ENCODE results near the gene ATP11B. TPM values are rescaled to one million over a fixed set of nuclear protein-coding genes. Genes with fewer than 3 reads are reported as not detected.
A peak's percentile ranks its signal among the peaks of the same experiment; 100 is the strongest.

ATP11B gene
- total and polyA plus RNA-seq, 10 of the 15 experiments (the other 5 are each of a cell fraction or from before 2014, with no cell fraction given), result 10.3 to 66.9 (median 36.7) TPM

DNA sequence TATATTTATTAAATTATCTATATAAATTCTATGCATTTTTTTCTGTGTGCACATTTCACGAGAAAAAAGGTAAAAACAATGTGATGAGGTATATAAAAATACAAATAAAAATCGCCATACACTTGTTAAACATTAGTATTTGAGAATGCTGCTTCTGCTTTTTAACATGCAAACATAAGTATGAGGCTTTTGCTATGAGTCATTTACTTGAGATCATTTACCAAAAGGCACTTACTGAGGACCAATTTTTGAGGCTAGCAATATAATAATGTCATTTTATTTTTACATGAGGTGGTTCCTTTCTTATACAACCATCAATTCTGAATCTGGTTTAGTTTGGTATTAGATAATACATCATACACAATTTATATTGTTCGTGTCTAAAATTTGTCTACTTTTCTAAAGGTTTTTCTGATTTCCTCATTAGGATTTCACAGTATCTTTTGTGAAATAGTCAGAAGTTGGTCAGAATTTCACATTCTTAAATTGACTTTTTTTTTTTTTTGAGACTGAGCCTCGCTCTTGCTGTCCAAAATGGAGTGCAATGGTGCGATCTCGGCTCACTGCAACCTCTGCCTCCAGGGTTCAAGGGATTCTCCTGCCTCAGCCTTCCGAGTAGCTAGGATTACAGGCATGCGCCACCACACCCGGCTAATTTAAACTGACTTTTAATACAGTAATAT is 161.4 kb downstream of the ATP11B start:
- no peaks in the 10 kb centered on the region for H3K9me3 ChIP-seq (replicated peaks; ENCODE audit: control insufficient read depth, insufficient read depth, low read length)
- ChIA-PET CTCF (interaction anchor here (0.9 to 1.3 kb wide), 3 partner anchors 8 to 44 kb away, joined by 3 to 4 read pairs (median 3); no protein-coding TSS in a partner anchor), SMC1A (ENCODE audit: uncharacterized antibody, unreplicated experiment) (interaction anchor here (1.0 to 2.2 kb wide), 9 partner anchors 10 to 144 kb away, joined by 3 to 10 read pairs (median 5); no protein-coding TSS in a partner anchor), POLR2A (no interaction called here), RAD21 (ENCODE audit: unreplicated experiment) (interaction anchor here (1.2 kb wide), 1 partner anchor 241 kb away, joined by 3 read pairs; no protein-coding TSS in a partner anchor)
- no peak overlapping the region for H2AFZ ChIP-seq (ENCODE audit: control insufficient read depth, low read depth, low read length)
- no peaks in the 10 kb centered on the region for H3K79me2 ChIP-seq (ENCODE audit: control insufficient read depth, insufficient read depth, low read length)
- no peak overlapping the region for H3K4me3 ChIP-seq
- no peaks in the 10 kb centered on the region; the same call in 1 of the 2 replicates for H3K4me1 ChIP-seq (ENCODE audit: control insufficient read depth, insufficient read depth, low read length)
- no peaks in the 10 kb centered on the region for H4K20me1 ChIP-seq (ENCODE audit: control insufficient read depth, insufficient read depth)
- peaks cover 0 to 5% of the 10 kb centered on the region in 2 experiments; a peak in 2 of 4 replicates for H3K36me3 ChIP-seq (ENCODE audit: control insufficient read depth in 2 of 2, insufficient read depth in 2 of 2, low read length in 1 of 2)
- H3K9ac ChIP-seq (ENCODE audit: control insufficient read depth, insufficient read depth, low read length), result no peak overlapping the region
- intact Hi-C loops (cut with micrococcal nuclease; ENCODE audit: unreplicated experiment) (no loop called here), in situ Hi-C loops (cut with MboI) (no loop called here)
- no TSS peak for BruUV-seq (replicated peaks)
- H3K27ac ChIP-seq (ENCODE audit: control insufficient read depth, insufficient read depth), result no peak overlapping the region
- no peak overlapping the region for H3K4me2 ChIP-seq (ENCODE audit: control insufficient read depth, insufficient read depth)
- H3K27me3 ChIP-seq (replicated peaks in 1 of 2; ENCODE audit: control insufficient read depth in 2 of 2, insufficient read depth in 2 of 2, low read length in 1 of 2), result no peaks in the 10 kb centered on the region
- WGBS (ENCODE audit: insufficient coverage, insufficient replicate concordance, low lambda C conversion rate, missing lambda C conversion rate), result 63% methylated on average over 9 of the region's 9 CpGs
- FAIRE-seq (no peak), ATAC-seq (peak; percentile 92), DNase-seq (ENCODE audit: low read depth, low spot score) (no peak)
- no peak for TF ChIP-seq CEBPB (IDR thresholded peaks at IDR 0.05; ENCODE audit: borderline replicate concordance in 1 of 2, low read depth in 2 of 2, low read length in 2 of 2)
- TF ChIP-seq TCF3 (IDR thresholded peaks at IDR 0.05; ENCODE audit: borderline replicate concordance, insufficient read depth, low read depth, low read length), result no peak
- no peak for TF ChIP-seq KAT2A (conservative IDR thresholded peaks at IDR 0.05; ENCODE audit: control insufficient read depth, low read depth, low read length)
- TF ChIP-seq, protein P1, sequence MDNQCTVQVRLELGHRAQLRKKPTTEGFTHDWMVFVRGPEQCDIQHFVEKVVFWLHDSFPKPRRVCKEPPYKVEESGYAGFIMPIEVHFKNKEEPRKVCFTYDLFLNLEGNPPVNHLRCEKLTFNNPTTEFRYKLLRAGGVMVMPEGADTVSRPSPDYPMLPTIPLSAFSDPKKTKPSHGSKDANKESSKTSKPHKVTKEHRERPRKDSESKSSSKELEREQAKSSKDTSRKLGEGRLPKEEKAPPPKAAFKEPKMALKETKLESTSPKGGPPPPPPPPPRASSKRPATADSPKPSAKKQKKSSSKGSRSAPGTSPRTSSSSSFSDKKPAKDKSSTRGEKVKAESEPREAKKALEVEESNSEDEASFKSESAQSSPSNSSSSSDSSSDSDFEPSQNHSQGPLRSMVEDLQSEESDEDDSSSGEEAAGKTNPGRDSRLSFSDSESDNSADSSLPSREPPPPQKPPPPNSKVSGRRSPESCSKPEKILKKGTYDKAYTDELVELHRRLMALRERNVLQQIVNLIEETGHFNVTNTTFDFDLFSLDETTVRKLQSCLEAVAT (IDR thresholded peaks at IDR 0.05), result no peak
- TF ChIP-seq RB1 (IDR thresholded peaks at IDR 0.05; ENCODE audit: borderline replicate concordance), result no peak
- TF ChIP-seq MEF2B (IDR thresholded peaks at IDR 0.05; ENCODE audit: partially characterized antibody, poor library complexity, severe bottlenecking), result peak; percentile 42
- no peak for TF ChIP-seq POLR2AphosphoS5 (IDR thresholded peaks at IDR 0.05; ENCODE audit: low read length)
- TF ChIP-seq, protein P2, sequence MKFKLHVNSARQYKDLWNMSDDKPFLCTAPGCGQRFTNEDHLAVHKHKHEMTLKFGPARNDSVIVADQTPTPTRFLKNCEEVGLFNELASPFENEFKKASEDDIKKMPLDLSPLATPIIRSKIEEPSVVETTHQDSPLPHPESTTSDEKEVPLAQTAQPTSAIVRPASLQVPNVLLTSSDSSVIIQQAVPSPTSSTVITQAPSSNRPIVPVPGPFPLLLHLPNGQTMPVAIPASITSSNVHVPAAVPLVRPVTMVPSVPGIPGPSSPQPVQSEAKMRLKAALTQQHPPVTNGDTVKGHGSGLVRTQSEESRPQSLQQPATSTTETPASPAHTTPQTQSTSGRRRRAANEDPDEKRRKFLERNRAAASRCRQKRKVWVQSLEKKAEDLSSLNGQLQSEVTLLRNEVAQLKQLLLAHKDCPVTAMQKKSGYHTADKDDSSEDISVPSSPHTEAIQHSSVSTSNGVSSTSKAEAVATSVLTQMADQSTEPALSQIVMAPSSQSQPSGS (IDR thresholded peaks at IDR 0.05; ENCODE audit: low read length), result peak; percentile 54; the same call in 1 of the 2 replicates
- TF ChIP-seq ASH2L (IDR thresholded peaks at IDR 0.05; ENCODE audit: borderline replicate concordance, low read depth), result no peak
- TF ChIP-seq, protein P3, sequence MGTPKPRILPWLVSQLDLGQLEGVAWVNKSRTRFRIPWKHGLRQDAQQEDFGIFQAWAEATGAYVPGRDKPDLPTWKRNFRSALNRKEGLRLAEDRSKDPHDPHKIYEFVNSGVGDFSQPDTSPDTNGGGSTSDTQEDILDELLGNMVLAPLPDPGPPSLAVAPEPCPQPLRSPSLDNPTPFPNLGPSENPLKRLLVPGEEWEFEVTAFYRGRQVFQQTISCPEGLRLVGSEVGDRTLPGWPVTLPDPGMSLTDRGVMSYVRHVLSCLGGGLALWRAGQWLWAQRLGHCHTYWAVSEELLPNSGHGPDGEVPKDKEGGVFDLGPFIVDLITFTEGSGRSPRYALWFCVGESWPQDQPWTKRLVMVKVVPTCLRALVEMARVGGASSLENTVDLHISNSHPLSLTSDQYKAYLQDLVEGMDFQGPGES (IDR thresholded peaks at IDR 0.05), result no peak
- TF ChIP-seq, protein P4, sequence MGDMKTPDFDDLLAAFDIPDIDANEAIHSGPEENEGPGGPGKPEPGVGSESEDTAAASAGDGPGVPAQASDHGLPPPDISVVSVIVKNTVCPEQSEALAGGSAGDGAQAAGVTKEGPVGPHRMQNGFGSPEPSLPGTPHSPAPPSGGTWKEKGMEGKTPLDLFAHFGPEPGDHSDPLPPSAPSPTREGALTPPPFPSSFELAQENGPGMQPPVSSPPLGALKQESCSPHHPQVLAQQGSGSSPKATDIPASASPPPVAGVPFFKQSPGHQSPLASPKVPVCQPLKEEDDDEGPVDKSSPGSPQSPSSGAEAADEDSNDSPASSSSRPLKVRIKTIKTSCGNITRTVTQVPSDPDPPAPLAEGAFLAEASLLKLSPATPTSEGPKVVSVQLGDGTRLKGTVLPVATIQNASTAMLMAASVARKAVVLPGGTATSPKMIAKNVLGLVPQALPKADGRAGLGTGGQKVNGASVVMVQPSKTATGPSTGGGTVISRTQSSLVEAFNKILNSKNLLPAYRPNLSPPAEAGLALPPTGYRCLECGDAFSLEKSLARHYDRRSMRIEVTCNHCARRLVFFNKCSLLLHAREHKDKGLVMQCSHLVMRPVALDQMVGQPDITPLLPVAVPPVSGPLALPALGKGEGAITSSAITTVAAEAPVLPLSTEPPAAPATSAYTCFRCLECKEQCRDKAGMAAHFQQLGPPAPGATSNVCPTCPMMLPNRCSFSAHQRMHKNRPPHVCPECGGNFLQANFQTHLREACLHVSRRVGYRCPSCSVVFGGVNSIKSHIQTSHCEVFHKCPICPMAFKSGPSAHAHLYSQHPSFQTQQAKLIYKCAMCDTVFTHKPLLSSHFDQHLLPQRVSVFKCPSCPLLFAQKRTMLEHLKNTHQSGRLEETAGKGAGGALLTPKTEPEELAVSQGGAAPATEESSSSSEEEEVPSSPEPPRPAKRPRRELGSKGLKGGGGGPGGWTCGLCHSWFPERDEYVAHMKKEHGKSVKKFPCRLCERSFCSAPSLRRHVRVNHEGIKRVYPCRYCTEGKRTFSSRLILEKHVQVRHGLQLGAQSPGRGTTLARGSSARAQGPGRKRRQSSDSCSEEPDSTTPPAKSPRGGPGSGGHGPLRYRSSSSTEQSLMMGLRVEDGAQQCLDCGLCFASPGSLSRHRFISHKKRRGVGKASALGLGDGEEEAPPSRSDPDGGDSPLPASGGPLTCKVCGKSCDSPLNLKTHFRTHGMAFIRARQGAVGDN (IDR thresholded peaks at IDR 0.05), result no peak
- no peak for TF ChIP-seq FOXM1 (IDR thresholded peaks at IDR 0.05; ENCODE audit: low read depth, low read length)
- TF ChIP-seq, protein P5, sequence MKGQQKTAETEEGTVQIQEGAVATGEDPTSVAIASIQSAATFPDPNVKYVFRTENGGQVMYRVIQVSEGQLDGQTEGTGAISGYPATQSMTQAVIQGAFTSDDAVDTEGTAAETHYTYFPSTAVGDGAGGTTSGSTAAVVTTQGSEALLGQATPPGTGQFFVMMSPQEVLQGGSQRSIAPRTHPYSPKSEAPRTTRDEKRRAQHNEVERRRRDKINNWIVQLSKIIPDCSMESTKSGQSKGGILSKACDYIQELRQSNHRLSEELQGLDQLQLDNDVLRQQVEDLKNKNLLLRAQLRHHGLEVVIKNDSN (IDR thresholded peaks at IDR 0.05; ENCODE audit: borderline replicate concordance, extremely low read length, insufficient read depth, low read depth, low read length), result no peak
